BE2C (cell line): ENCODE measurements around the gene ZFC3H1.
"Not testable (repeated sequence)": the region's sequence is repeated elsewhere in the genome, so short reads cannot be mapped to it uniquely, and the experiment has no call there.

Experiments
- DNase-seq: peaks from one replicate; pipeline ENCODE4 v3.0.0-alpha.2; 2020
- H3K27me3 ChIP-seq: fragments of 250-450 bp; sonication (Bioruptor Pico); 2 replicates; pipeline ENCODE4 v1.5.1; 2020; ENCODE audit warnings: mild to moderate bottlenecking
- H3K36me3 ChIP-seq: fragments of 250-450 bp; sonication (Bioruptor Pico); 2 replicates; pipeline ENCODE4 v1.5.1; 2020; ENCODE audit warnings: mild to moderate bottlenecking
- H3K4me1 ChIP-seq: fragments of 250-450 bp; sonication (Bioruptor Pico); 2 replicates; pipeline ENCODE4 v1.5.1; 2020
- H3K4me3 ChIP-seq: 2 replicates; pipeline ENCODE4 v1.5.1; 2011; ENCODE audit warnings: low read depth, low read length
- H3K9me3 ChIP-seq: fragments of 250-450 bp; sonication (Bioruptor Pico); 2 replicates; pipeline ENCODE4 v1.5.1; 2020
- CTCF ChIP-seq: IDR thresholded peaks from 2 replicates; pipeline ENCODE4 v1.5.1; 2012; ENCODE audit warnings: mild to moderate bottlenecking, low read depth, low read length

Gene ZFC3H1

GRCh38 chr12:71703206-71703605 is 39.6 kb upstream of the ZFC3H1 start:
- Histone ChIP-seq H3K4me1 (no peaks in the 10 kb centered on the region), H3K9me3 (no peaks in the 10 kb centered on the region), H3K36me3 (no peaks in the 10 kb centered on the region), H3K4me3 (no peak overlapping the region), H3K27me3 (no peaks in the 10 kb centered on the region)
- no peak for DNase-seq
- no peak for TF ChIP-seq CTCF

- H3K9me3 ChIP-seq, result no peaks in the 10 kb centered on the region
- H3K27me3 ChIP-seq, result no peaks in the 10 kb centered on the region
- no peaks in the 10 kb centered on the region for H3K4me1 ChIP-seq
- no peak overlapping the region for H3K4me3 ChIP-seq
- no peak for DNase-seq
- TF ChIP-seq CTCF, result no peak
- H3K36me3 ChIP-seq, result no peaks in the 10 kb centered on the region
Measured at GRCh38 chr12:71702590-71702989, 38.9 kb upstream of the ZFC3H1 start.

- not testable (repeated sequence) for H3K4me1 ChIP-seq, DNase-seq, H3K27me3 ChIP-seq, H3K9me3 ChIP-seq, H3K4me3 ChIP-seq, H3K36me3 ChIP-seq
Measured at GRCh38 chr12:71702181-71702580, 38.5 kb upstream of the ZFC3H1 start.

DNA sequence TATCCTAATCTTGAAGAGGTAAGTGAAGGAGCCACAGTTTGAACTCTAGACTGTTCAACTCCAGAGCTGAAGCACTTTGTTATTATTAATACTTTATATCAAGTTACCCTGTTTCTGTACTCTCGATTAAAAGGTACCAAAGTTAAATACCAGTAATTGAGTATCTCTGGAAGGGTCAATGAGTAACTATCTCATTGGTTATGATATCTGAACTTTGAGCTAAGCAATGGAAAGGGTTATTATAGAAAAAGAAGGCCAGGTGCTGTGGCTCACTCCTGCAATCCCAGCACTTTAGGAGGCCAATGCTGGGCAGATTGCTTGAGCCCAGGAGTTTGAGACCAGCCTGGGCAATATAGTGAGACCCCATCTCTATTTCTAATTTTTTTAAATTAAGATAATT is 32.1 kb upstream of the ZFC3H1 start:
- Histone ChIP-seq H3K36me3 (peaks cover 4% of the 10 kb centered on the region), H3K9me3 (no peaks in the 10 kb centered on the region), H3K4me3 (no peak overlapping the region), H3K4me1 (no peaks in the 10 kb centered on the region), H3K27me3 (no peaks in the 10 kb centered on the region)
- no peak for TF ChIP-seq CTCF
- DNase-seq, result no peak

DNA sequence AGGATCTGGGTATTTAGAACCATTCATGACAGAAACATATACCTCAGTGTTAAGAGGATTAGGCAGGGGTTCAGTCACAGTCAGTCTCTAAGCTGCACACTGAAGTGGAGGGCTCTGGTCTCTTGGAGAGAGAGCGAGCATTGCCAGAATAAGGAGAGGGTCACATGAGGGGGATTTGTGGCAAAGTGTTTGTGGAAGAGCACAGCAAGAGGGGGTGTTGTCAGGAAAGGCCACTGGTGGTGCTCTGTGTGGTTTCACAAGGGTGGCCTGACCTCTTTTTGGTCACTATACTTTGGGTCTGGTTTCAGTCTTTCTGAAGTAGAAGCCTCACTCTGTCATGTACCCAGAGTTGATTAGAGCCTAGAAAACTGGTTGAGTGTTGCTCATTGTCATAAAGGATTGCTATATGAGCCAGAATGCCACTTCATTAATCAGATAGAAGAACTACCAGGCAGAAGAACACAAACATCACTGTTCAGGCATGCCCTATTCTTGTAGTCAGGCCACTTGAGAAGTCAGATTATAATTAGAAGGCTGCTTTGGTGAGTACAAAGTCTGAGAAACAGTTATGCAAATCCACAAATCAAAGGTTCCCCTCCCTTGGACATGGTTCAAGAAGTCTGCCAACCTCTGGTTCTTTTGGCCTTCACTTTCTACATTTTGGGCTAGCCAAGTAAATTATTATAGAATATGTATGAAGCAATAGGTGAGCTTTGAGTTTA is 30.6 kb upstream of the ZFC3H1 start:
- no peak for TF ChIP-seq CTCF
- H3K36me3 ChIP-seq, result peaks cover 4% of the 10 kb centered on the region

GRCh38 chr12:71693651-71694050 is 30.0 kb upstream of the ZFC3H1 start:
- not testable (repeated sequence) for H3K4me3 ChIP-seq

More for the DNA sequence above, 30.6 kb upstream of the ZFC3H1 start:
- Histone ChIP-seq H3K9me3 (no peaks in the 10 kb centered on the region), H3K4me3 (no peak overlapping the region), H3K27me3 (no peaks in the 10 kb centered on the region), H3K4me1 (no peaks in the 10 kb centered on the region)
- DNase-seq, result no peak

DNA sequence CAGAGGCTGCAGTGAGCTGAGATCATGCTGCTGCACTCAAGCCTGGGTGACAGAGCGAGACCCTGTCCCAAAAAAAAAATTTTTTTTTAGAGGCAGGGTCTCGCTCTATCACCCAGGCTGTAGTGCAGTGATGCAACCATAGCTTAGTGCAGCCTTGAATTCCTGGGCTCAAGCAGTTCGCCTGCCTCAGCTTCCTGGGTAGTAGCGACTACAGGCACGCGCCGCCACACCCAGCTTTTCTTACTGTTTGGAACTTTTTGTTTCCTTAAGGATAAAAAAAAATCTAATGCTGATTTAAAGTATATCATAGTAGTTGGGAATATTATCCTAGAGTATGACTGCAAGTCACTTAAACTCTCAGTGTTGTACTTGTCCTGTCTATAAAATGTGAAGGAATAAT is 29.5 kb upstream of the ZFC3H1 start:
- no peak for DNase-seq
- no peak for TF ChIP-seq CTCF
- Histone ChIP-seq H3K36me3 (peaks cover 4% of the 10 kb centered on the region), H3K4me1 (no peaks in the 10 kb centered on the region), H3K9me3 (no peaks in the 10 kb centered on the region), H3K27me3 (no peaks in the 10 kb centered on the region), H3K4me3 (no peak overlapping the region)

More at GRCh38 chr12:71693651-71694050, 30.0 kb upstream of the ZFC3H1 start:
- not testable (repeated sequence) for DNase-seq, H3K4me1 ChIP-seq, H3K9me3 ChIP-seq, H3K36me3 ChIP-seq, H3K27me3 ChIP-seq
